Stimulated activated CD8-positive, alpha-beta memory T cell treated with anti-CD3 and anti-CD28 coated beads, Interleukin-15, amount 100 ng/mL, for 48 hours (primary cell): ENCODE results near the gene MCFD2.
"Not testable (repeated sequence)": the region's sequence is repeated elsewhere in the genome, so short reads cannot be mapped to it uniquely, and the experiment has no call there.

Source experiments
- DNase-seq, 2 donors: peaks; one replicate each; pipeline ENCODE4 v3.0.0-alpha.2; 2020; ENCODE audit warnings: low read depth in 2 of 2

Gene MCFD2

DNA sequence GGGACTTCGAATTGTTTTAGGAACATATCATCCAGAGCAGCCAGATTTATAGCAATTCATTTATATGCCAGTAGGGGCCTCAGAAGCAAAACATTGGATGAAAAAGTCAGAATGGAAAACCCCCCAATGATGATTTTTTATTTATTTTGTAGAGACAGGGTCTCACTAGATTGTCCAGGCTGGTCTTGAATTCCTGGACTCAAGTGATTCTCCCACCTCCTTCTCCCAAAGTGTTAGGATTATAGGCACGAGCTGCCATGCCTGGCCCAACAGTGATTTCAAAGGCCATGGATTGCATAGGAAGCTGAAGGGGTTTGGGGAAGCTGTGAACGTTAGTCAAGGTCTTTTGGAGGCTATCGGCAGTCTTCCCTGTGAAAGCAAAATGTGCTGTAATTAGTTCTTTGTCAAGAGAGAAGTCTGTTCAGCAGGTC is 21.9 kb upstream of the MCFD2 start:
- no peak for DNase-seq

DNA sequence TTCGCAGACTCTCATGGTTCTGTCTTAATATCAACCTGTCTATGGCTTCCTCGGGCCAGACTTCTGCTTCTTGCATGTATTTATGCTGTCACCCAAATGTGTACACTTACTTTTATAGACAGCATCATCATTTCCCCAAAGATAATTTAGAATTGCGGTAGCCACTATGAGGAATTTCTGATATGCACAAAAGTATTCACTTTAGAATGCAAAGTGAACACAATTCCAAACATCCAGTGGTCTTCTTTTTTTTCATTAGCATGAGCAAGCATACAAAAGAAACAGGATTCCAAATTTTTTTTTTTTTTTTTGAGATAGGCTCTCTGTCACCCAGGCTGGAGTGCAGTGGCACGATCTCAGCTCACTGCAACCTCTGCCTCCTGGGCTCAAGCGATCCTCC is 21.0 kb upstream of the MCFD2 start:
- no peak for DNase-seq

- no peak for DNase-seq
Observed at GRCh38 chr2:46935071-46935470, 19.5 kb upstream of the MCFD2 start.

GRCh38 chr2:46929612-46930011 is 14.0 kb upstream of the MCFD2 start:
- no peak for DNase-seq

DNA sequence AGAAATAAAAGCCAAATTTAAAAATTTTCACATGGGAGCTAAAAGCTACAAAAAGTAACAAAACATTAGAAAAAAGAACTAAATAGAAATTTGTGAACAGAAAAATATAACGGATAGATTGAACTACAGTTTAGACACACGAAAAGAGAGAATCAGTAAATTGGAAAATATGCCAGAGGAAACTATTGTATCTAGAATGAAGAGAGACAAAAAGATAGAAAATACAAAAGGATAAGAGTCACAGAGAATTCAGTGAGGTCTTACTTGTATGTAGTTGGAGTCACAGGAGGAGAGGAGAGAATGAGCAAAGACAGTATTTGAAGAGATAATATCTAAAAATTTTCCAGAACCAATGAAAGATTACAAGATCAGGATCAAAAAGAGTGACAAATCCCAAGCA is 11.3 kb upstream of the MCFD2 start:
- DNase-seq = no peak

GRCh38 chr2:46925474-46926351 is 10.1 kb upstream of the MCFD2 start:
- DNase-seq = no peak

- DNase-seq = no peak
Observed at GRCh38 chr2:46924608-46925007, 9.0 kb upstream of the MCFD2 start.

GRCh38 chr2:46924038-46924437 is 8.4 kb upstream of the MCFD2 start:
- DNase-seq = no peak

DNA sequence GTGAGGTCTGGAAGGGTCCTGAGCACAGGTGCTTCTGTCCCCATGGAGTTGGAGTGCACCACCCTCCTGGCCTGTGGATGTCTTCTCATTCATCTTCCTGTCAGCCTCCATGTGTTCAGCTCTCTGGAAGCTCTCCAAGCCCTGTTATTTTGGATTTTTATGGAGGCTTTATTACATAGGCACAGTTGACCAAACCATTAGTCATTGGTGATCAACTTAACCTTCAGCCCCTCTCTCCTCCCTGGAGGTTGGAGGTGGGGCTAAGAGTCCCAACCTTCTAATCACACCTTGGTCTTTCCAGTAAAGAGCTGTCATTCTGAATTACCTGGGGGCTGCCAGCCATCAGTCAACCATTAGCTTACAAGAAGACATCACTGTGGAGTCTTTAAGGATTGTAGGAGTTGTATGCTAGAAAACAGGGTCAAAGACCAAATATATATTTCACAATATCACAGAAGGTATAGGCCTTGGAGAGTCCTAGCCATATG is 7.5 kb upstream of the MCFD2 start:
- DNase-seq = no peak

- no peak for DNase-seq
Observed at GRCh38 chr2:46922606-46923005, 7.0 kb upstream of the MCFD2 start.

GRCh38 chr2:46921676-46922448 is 6.3 kb upstream of the MCFD2 start:
- no peak for DNase-seq

DNA sequence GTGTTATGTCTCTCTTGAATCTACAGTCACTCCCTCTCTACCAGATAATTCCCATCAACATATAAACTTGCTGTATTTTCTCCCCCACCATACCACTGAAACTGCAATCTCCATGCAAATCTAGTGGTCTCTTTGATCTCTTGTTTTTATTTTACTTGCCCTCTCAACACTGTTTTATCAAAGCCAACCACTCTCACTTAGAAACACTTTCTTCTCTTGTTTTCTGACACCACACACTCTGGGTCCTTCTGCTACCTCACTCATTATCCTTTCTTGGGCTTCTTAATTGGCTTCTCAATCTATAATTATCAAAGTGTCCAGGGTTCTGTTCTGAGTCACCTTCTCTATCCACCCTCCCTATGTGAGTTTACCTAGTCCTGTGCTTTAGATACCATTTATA is 2.0 kb upstream of the MCFD2 start:
- no peak for DNase-seq

GRCh38 chr2:46915811-46916630 is 415 bp upstream of the MCFD2 start:
- peak; percentile 71 to 73 for DNase-seq

GRCh38 chr2:46914578-46915230 is 902 bp downstream of the MCFD2 start:
- DNase-seq = no peak

GRCh38 chr2:46913471-46914381 is 1.9 kb downstream of the MCFD2 start:
- no peak for DNase-seq

DNA sequence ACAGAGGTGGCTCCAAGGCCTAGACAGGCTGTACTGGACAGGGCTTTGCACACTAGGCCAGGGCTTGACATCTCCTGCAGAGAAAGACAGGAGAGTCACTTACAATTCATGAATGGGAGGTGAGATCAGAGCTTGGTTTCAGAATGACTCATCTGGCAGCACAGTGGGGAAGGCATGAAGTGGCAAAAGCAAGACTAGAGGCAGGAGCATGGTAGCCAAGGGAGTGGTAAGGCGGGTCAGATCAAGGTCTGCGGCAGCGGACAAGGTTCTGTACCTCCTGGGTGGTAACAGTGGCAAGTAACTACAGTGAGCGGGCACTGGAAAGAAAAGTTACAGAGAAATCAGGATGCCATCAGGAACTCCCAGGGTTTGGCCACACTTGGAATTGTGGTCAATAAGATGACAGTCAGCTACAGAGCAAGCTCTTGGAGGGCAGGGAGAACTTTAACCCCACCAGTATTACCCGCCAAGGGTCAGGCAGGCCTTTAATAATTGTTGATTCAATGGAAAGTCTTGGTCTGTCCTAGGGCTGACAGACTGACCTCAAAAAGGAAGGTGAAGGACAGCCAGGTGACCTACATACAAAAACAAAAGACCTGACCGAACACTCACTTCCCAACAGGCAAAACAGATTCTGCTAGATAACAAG is 5.7 kb downstream of the MCFD2 start:
- peak; percentile 8 to 29 for DNase-seq

- DNase-seq = no peak
Observed at GRCh38 chr2:46909150-46909549, 6.5 kb downstream of the MCFD2 start.

DNA sequence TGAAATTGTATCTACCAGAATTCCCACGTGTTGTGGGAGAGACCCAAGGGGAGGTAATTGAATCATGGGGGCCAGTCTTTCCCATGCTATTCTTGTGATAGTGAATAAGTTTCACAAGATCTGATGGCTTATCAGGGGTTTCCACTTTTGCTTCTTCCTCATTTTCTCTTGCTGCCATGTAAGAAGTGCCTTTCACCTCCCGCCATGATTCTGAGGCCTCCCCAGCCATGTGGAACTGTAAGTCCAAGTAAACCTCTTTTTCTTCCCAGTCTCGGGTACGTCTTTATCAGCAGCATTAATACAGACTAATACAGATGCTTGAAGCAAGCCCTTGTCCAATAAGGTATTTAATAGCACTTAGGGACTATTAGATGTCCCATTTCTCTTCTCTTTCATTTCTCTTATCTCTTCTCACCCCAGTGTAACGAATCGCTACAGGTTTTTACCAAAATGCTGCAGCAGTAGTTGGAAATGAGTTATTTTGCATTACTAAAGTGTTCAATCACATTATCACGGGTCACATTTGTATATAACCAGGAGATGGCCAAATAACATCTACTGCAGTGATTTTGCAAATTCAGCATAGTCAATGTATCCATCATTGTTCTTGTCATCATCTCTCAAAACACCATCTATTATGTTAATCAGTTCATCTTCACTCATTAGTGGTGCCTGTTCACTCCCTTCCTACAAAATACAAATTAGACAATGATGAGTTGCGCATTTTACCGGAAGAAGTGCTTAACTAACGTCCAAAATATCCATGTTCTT is 10.5 kb downstream of the MCFD2 start:
- not testable (repeated sequence) for DNase-seq

DNA sequence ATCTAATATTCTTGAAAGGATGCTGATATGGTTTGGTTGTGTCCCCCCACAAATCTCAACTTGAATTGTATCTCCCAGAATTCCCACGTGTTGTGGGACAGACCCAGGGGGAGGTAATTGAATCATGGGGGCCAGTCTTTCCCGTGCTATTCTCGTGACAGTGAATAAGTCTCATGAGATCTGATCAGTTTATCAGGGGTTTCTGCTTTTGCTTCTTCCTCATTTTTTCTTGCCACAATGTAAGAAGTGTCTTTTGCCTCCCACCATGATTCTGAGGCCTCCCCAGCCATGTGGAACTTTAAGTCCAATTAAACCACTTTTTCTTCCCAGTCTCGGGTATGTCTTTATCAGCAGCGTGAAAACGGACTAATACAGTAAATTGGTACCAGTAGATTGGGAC is 12.6 kb downstream of the MCFD2 start:
- DNase-seq = not testable (repeated sequence)
